NB4 (cell line): Measurements from ENCODE around the gene RETSAT.
A peak's percentile ranks its signal among the peaks of the same experiment; 100 is the strongest.
"Not testable (repeated sequence)": the region's sequence is repeated elsewhere in the genome, so short reads cannot be mapped to it uniquely, and the experiment has no call there.

Experiments used
- DNase-seq: peaks from one replicate; pipeline ENCODE4 v3.0.0; 2010; ENCODE audit warnings: low read depth
- H3K4me3 ChIP-seq: one replicate; pipeline ENCODE4 v1.5.1; 2011; ENCODE audit warnings: mild to moderate bottlenecking, low read depth, low read length, moderate library complexity
- MYC ChIP-seq: IDR thresholded peaks from 2 replicates; pipeline ENCODE4 v1.6.1; 2011; ENCODE audit warnings: low read depth, low read length
- POLR2A ChIP-seq: IDR thresholded peaks from 2 replicates; pipeline ENCODE4 v1.6.1; 2011; ENCODE audit warnings: mild to moderate bottlenecking; ENCODE audit not compliant: insufficient read length; ENCODE audit errors: extremely low read depth
- TF ChIP-seq, protein P1 (sequence below): IDR thresholded peaks from one replicate; pipeline ENCODE4 v1.5.1; 2012; ENCODE audit warnings: low read depth, low read length
- TF ChIP-seq, protein P2 (sequence below): IDR thresholded peaks from 2 replicates; pipeline ENCODE4 v1.6.1; 2011; ENCODE audit warnings: low read depth, low read length

Gene RETSAT

DNA sequence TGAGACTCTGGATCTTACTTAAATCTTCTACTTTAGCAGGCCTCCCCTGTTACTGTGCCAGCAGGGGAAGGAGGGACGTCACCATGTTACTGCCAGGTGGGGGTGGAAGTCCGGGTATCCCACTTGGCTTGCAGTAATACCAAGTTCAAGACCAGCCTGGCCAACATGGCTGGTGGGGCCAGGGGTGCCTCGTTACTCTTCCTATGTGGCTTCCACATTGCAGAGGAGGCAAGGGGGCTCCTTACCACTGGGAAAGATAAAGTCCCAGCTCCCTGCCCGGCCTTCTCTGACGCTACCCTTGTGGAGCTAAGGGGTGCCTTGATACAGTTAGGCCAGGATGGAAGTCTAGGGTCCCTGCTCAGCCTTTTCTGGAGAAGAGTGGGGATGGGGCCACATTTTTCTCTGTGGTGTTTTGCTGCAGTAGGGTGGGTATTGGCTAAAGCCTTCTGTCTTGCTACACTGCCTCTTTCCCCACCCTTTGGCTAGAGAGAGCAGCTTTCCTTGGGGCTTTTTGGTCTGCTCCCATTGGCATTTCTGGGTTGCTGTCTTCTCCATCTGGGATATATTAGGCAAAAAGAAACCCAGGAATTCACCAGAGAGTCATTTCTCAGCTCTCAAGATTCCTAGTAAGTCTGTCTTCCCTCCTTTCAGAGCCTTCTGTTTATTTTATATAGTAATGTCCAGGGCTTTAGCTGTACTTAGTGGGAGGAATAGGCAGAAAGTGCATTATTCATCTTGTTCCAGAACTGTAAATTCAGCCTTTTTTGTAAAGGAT lies 22.1 kb upstream of the RETSAT start:
- no peak overlapping the region for H3K4me3 ChIP-seq
- DNase-seq: no peak
- TF ChIP-seq, protein P1, sequence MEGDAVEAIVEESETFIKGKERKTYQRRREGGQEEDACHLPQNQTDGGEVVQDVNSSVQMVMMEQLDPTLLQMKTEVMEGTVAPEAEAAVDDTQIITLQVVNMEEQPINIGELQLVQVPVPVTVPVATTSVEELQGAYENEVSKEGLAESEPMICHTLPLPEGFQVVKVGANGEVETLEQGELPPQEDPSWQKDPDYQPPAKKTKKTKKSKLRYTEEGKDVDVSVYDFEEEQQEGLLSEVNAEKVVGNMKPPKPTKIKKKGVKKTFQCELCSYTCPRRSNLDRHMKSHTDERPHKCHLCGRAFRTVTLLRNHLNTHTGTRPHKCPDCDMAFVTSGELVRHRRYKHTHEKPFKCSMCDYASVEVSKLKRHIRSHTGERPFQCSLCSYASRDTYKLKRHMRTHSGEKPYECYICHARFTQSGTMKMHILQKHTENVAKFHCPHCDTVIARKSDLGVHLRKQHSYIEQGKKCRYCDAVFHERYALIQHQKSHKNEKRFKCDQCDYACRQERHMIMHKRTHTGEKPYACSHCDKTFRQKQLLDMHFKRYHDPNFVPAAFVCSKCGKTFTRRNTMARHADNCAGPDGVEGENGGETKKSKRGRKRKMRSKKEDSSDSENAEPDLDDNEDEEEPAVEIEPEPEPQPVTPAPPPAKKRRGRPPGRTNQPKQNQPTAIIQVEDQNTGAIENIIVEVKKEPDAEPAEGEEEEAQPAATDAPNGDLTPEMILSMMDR: no peak
- TF ChIP-seq, protein P2, sequence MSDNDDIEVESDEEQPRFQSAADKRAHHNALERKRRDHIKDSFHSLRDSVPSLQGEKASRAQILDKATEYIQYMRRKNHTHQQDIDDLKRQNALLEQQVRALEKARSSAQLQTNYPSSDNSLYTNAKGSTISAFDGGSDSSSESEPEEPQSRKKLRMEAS: no peak
- TF ChIP-seq MYC: no peak
- no peak for TF ChIP-seq POLR2A

DNA sequence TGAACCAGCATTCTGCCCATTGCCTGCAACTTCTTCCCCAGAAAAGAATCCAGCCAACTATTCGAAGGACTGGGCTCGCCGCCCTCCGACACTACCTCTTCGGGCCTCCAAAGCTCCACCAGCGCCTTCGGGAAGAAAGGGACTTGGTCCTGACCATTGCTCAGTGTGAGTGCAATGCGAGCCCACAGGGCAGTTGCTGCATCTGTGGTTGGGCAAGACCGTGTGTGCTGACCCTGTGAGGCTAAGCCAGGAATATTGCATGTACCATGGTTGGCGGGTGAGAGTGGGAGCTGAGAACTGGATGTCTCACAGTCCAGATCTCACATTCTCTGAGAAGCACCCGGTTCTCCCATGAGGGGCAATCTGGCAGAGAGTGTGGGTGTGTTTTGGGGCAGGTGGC lies 16.7 kb upstream of the RETSAT start:
- no peak for DNase-seq
- TF ChIP-seq, protein P2: no peak
- no peak overlapping the region for H3K4me3 ChIP-seq

DNA sequence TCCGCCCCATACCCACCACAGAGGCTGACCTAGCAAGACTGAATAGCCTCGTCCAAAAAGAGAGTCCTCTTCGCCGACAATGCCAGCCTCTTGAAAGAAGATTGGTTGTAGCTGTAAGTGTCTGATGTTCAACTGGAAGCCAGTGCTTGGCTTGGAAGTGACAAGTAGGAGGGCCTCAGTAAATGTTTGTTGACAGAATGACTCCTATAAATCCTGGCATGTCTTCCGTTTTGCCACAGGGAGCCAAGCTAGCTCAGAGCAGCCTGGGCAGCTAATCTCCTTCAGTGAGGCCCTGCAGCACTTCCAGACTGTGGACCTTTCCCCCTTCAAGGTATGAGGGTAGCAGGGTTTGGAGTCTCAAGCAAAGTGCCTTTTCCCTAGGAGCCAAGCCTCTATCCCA lies 15.2 kb upstream of the RETSAT start:
- TF ChIP-seq MYC (no peak), POLR2A (no peak)
- TF ChIP-seq, protein P1: no peak
- TF ChIP-seq, protein P2: no peak
- no peak for DNase-seq
- no peak overlapping the region for H3K4me3 ChIP-seq

DNA sequence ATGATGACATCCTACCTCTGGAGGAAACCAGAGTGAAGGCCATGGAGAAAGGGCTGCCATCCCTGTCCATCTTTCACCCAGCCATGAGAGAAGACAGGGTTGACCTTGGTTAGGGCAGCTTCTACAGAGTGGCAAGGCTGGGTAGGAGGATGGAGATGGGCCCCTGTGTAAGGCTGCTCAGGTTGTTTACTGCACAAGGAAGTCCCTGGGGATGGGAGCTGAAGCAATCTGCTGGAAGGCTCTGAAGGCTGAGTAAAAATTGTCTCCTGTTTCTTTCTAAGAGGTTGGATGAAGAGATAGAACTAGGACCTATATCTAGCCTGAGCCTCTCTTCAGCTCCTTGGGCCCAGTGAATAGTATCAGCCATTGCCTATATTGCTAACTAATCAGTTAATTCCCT lies 14.6 kb upstream of the RETSAT start:
- no peak for TF ChIP-seq POLR2A
- TF ChIP-seq, protein P1: no peak
- DNase-seq: peak; percentile 33
- no peak overlapping the region for H3K4me3 ChIP-seq

DNA sequence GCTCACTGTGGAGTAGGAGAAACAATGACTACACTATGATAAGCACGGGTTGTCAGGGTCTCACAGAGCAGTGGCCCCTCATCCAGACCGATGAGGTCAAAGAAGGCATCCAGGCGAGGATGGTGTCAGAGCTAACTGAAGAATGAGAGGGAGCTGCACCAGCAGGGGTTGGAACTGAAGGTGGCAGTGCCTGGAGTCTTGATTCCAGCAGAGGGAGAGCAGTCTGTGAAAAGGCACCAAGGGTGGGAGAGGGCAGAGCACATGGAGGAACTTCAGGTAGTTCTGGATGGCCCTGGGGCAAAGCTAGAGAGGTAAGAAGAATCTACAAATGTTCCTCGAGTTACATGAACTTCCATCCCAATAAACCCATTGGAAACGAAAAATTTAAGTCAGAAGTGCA lies 12.9 kb upstream of the RETSAT start:
- TF ChIP-seq, protein P2: no peak
- TF ChIP-seq MYC (no peak), POLR2A (no peak)
- TF ChIP-seq, protein P1: no peak
- DNase-seq: no peak
- H3K4me3 ChIP-seq: no peak overlapping the region

DNA sequence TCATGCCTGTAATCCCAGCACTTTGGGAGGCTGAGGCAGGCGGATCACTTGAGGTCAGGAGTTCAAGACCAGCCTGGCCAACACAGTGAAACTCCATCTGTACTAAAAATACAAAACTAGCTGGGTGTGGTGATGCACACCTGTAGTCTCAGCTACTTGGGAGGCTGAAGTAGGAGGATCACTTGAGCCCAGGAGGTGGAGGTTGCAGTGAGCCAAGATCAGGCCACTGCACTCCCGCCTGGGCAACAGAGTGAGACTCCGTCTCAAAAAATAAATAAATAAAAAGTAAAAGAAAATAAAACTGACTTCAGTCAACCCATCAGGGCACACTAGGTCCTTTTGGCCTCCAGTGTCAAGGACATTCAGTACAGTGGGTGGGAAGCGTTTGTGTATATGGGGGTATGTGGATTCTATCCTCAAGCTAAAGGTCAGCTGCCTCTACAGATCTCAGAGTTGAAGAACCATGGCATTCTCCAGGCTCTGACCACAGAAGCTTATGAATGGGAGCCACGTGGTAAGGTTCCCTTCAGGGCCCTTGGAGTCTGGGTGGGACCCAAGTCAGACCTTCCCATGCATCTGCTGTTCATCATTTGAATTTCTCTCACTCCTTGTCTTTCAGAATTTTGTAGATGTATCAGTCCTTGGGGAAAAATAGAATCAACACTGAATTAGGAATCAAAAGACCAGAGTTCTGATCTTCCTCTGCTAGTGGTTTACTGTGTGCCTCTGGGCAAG lies 8.5 kb upstream of the RETSAT start:
- H3K4me3 ChIP-seq, DNase-seq: not testable (repeated sequence)

DNA sequence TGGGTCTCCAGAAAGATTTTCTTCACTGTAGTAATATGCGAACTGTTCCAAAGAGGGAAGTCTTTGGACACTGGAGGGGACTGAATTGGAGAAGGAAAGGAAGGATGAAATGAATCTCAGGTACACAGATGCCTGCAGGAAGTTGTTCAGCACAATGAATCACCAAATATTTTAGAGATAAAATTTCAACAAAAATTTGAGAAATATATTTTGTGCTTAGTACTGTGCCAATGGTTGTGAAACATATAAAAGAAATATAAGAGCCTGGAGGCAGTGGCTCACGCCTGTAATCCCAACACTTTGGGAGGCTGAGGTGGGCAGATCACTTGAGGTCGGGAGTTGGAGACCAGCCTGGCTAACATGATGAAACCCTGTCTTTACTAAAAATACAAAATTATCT lies 3.4 kb upstream of the RETSAT start:
- no peak overlapping the region for H3K4me3 ChIP-seq
- TF ChIP-seq MYC: no peak
- no peak for DNase-seq
